ENCODE data around the gene PAQR5.
"Not testable (repeated sequence)": the region's sequence is repeated elsewhere in the genome, so short reads cannot be mapped to it uniquely, and the experiment has no call there.

PAQR5 gene

GRCh38 chr15:69434238-69434637, 135.5 kb downstream of the PAQR5 start:
- no peak for DNase-seq

GRCh38 chr15:69434679-69435078, 136.0 kb downstream of the PAQR5 start:
- no peak for DNase-seq

- no peak for DNase-seq
These were observed 137.3 kb downstream of the PAQR5 start for GRCh38 chr15:69435985-69436384.

GRCh38 chr15:69436951-69437350, 138.2 kb downstream of the PAQR5 start:
- no peak for DNase-seq

- no peak for DNase-seq
These were observed 140.9 kb downstream of the PAQR5 start for GRCh38 chr15:69439623-69440022.

GRCh38 chr15:69443032-69443611, 144.4 kb downstream of the PAQR5 start:
- DNase-seq = no peak

GRCh38 chr15:69444686-69445085, 146.0 kb downstream of the PAQR5 start:
- DNase-seq = no peak

GRCh38 chr15:69446953-69447352, 148.2 kb downstream of the PAQR5 start:
- no peak for DNase-seq

- not testable (repeated sequence) for DNase-seq
These were observed 151.5 kb downstream of the PAQR5 start for GRCh38 chr15:69450221-69450620.

- no peak for DNase-seq
These were observed 152.4 kb downstream of the PAQR5 start for GRCh38 chr15:69450968-69451695.

GRCh38 chr15:69451951-69452691, 153.4 kb downstream of the PAQR5 start:
- DNase-seq = peak; percentile 89

- peak; percentile 97 for DNase-seq
These were observed 154.2 kb downstream of the PAQR5 start, which contains the start of gene RPLP1 for GRCh38 chr15:69452692-69453521. TSS of gene RPLP1 (plus strand) at chr15:69452818. CDS start at chr15:69452949, 131 bp downstream.

- peak; percentile 23 for DNase-seq
These were observed 156.2 kb downstream of the PAQR5 start for GRCh38 chr15:69454953-69455352.

GRCh38 chr15:69456208-69457166, 157.8 kb downstream of the PAQR5 start:
- peak; percentile 28 for DNase-seq
